Heart left ventricle (tissue), 13 donors: Measurements from ENCODE around the gene PSMC5.

Experiments used
- POLR2A ChIP-seq, 2 donors: fragments of 450-650 bp; IDR thresholded peaks; one replicate each; pipeline ENCODE4 v1.6.1; 2017; ENCODE audit warnings: antibody characterized with exemption in 2 of 2, mild to moderate bottlenecking in 2 of 2, moderate library complexity in 2 of 2
- TF ChIP-seq, protein P1 (sequence below), 12 donors: fragments of 200-600 bp; sonication (generic) in 4 of 12; IDR thresholded peaks; one replicate each; pipeline versions ENCODE4 v1.5.0 to v1.8.0; 2018 to 2022; ENCODE audit warnings: antibody characterized with exemption in 12 of 12, mild to moderate bottlenecking in 5 of 12
- donor health status: ischemic (EF 13 %, LVEDD 7.1; RV severe dilation, severe dysfunction).
- donor health status: DM: no; HTN: yes; CAD: no.
- donor health status: DM: no; HTN: no; CAD: no.
- donor health status: ischemic (EF 25% LVEDD 6.9; RV normal size, moderate dysfunction).
- donor health status: ischemic (EF 25% LVEDD 5.7; RV mildly dilated, moderate dysfunction).
- donor health status: ischemic (EF 35%, LVEDD 5.7; RV mildly dilated, moderate dysfunction).
- donor health status: nonischemic (EF 11% LVEDD 7.7; RV severe dilation, severe dysfunction).
- donor health status: DM: yes; HTN: yes; CAD: no.
- donor health status: PGD.
- donor health status: ischemic (EF 29% LVEDD 5.4; RV normal size, mild dysfunction).
- donor health status: nonischemic (EF 23%, LVEDD 6.1; RV moderate dilation, normal function).

DNA sequence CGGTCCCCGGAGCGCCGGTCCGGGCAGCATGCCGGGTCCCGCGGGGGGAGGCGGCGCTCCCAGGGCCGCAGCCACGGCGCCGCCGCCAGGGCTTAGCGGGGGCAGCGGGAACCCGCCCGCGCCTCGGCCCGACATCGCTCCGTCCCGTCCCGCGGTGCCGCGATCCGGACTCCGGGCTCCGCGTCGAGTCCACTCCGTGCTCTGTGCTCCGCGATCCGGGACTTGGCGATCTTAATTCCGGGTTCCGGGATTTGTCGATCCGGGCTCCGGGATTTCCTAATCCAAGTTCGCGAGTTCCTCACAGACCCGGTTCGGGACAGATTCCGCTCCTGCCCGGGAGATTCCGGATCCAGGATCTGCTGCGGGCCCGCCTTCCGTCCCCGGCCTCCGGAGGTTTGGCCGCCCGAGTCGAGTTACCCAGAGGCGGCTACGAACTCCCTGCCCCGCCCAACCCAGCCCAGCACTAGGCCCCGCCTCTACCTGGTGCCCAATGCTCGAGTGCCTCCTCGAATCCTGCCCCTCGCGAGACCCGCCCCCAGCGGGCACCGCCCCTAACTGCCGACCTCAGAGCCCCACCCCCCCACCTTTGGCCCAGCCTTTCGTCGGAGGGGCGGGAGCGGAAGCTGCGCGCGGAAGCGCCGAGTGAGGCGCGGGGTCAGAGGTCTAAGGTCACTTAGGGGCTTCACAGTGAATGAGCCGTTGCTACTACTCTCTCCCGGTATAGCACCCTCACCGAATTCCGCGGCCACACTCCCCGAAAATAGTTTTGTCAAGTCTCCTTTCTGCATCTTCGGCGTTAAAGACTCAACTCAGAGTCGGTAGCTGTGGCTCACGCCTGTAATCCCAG lies 15.5 kb downstream of the PSMC5 start, which contains the start of gene SMARCD2:
- TF ChIP-seq, protein P1, sequence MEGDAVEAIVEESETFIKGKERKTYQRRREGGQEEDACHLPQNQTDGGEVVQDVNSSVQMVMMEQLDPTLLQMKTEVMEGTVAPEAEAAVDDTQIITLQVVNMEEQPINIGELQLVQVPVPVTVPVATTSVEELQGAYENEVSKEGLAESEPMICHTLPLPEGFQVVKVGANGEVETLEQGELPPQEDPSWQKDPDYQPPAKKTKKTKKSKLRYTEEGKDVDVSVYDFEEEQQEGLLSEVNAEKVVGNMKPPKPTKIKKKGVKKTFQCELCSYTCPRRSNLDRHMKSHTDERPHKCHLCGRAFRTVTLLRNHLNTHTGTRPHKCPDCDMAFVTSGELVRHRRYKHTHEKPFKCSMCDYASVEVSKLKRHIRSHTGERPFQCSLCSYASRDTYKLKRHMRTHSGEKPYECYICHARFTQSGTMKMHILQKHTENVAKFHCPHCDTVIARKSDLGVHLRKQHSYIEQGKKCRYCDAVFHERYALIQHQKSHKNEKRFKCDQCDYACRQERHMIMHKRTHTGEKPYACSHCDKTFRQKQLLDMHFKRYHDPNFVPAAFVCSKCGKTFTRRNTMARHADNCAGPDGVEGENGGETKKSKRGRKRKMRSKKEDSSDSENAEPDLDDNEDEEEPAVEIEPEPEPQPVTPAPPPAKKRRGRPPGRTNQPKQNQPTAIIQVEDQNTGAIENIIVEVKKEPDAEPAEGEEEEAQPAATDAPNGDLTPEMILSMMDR (IDR thresholded peaks at IDR 0.05) = peak in 3 of 12 donors; percentile 4 to 10 (median 7)
- TF ChIP-seq POLR2A (IDR thresholded peaks at IDR 0.05) = peak in 1 of 2 donors; percentile 90
